ES-I3 (cell line): ENCODE measurements around the gene GJD3.

Source experiments
- H3K36me3 ChIP-seq: 2 replicates; pipeline ENCODE4 v1.6.1; 2013; ENCODE audit warnings: mild to moderate bottlenecking, low read length, control low read depth, moderate library complexity; ENCODE audit not compliant: insufficient read depth
- H3K4me1 ChIP-seq: 2 replicates; pipeline ENCODE4 v1.6.1; 2013; ENCODE audit warnings: mild to moderate bottlenecking, control low read depth, low read length; ENCODE audit not compliant: insufficient read depth
- H3K9ac ChIP-seq: 2 replicates; pipeline ENCODE4 v1.6.1; 2013; ENCODE audit warnings: low read depth, mild to moderate bottlenecking, low read length, moderate library complexity
- H3K9me3 ChIP-seq: 2 replicates; pipeline ENCODE4 v1.6.1; 2013; ENCODE audit warnings: mild to moderate bottlenecking, low read length, moderate library complexity; ENCODE audit not compliant: control insufficient read depth, insufficient read depth

Gene GJD3

GRCh38 chr17:40361925-40362695, 2.4 kb downstream of the GJD3 start:
- Histone ChIP-seq H3K9ac (peak overlapping the region; percentile 62; the same call in 1 of the 2 replicates), H3K4me1 (peaks cover 11% of the 10 kb centered on the region), H3K36me3 (no peaks in the 10 kb centered on the region), H3K9me3 (no peaks in the 10 kb centered on the region)

- Histone ChIP-seq H3K36me3 (no peaks in the 10 kb centered on the region), H3K4me1 (peaks cover 11% of the 10 kb centered on the region), H3K9me3 (no peaks in the 10 kb centered on the region), H3K9ac (peak overlapping the region; percentile 34; the same call in 1 of the 2 replicates)
These were observed 3.2 kb downstream of the GJD3 start for GRCh38 chr17:40361063-40361924.

- no peak overlapping the region for H3K9ac ChIP-seq
- H3K4me1 ChIP-seq, result peaks cover 11% of the 10 kb centered on the region
- H3K36me3 ChIP-seq, result no peaks in the 10 kb centered on the region
- H3K9me3 ChIP-seq, result no peaks in the 10 kb centered on the region
These were observed 4.4 kb downstream of the GJD3 start for GRCh38 chr17:40360091-40360490.

GRCh38 chr17:40358323-40359038, 6.1 kb downstream of the GJD3 start:
- Histone ChIP-seq H3K9ac (no peak overlapping the region), H3K9me3 (no peaks in the 10 kb centered on the region), H3K36me3 (no peaks in the 10 kb centered on the region), H3K4me1 (peaks cover 11% of the 10 kb centered on the region)

GRCh38 chr17:40356990-40357881, 7.3 kb downstream of the GJD3 start:
- Histone ChIP-seq H3K36me3 (no peaks in the 10 kb centered on the region), H3K9me3 (no peaks in the 10 kb centered on the region), H3K9ac (no peak overlapping the region), H3K4me1 (peaks cover 8% of the 10 kb centered on the region)

- H3K9me3 ChIP-seq, result no peaks in the 10 kb centered on the region
- peaks cover 7% of the 10 kb centered on the region for H3K4me1 ChIP-seq
- no peaks in the 10 kb centered on the region for H3K36me3 ChIP-seq
- no peak overlapping the region for H3K9ac ChIP-seq
These were observed 8.5 kb downstream of the GJD3 start for GRCh38 chr17:40355804-40356758.

GRCh38 chr17:40355123-40355803, 9.3 kb downstream of the GJD3 start:
- Histone ChIP-seq H3K4me1 (peaks cover 7% of the 10 kb centered on the region), H3K36me3 (no peaks in the 10 kb centered on the region), H3K9ac (no peak overlapping the region), H3K9me3 (no peaks in the 10 kb centered on the region)

GRCh38 chr17:40354221-40355122, 10.1 kb downstream of the GJD3 start:
- Histone ChIP-seq H3K36me3 (no peaks in the 10 kb centered on the region), H3K9ac (no peak overlapping the region), H3K9me3 (no peaks in the 10 kb centered on the region), H3K4me1 (peaks cover 7% of the 10 kb centered on the region)

GRCh38 chr17:40352779-40353394, 11.7 kb downstream of the GJD3 start:
- H3K9ac ChIP-seq, result no peak overlapping the region
- no peaks in the 10 kb centered on the region for H3K36me3 ChIP-seq
- H3K4me1 ChIP-seq, result peaks cover 19% of the 10 kb centered on the region
- no peaks in the 10 kb centered on the region for H3K9me3 ChIP-seq

GRCh38 chr17:40352237-40352778, 12.2 kb downstream of the GJD3 start:
- Histone ChIP-seq H3K4me1 (peaks cover 24% of the 10 kb centered on the region), H3K9ac (no peak overlapping the region), H3K36me3 (no peaks in the 10 kb centered on the region), H3K9me3 (no peaks in the 10 kb centered on the region)
